ENCODE measurements around the gene BCS1L.

BCS1L gene

DNA sequence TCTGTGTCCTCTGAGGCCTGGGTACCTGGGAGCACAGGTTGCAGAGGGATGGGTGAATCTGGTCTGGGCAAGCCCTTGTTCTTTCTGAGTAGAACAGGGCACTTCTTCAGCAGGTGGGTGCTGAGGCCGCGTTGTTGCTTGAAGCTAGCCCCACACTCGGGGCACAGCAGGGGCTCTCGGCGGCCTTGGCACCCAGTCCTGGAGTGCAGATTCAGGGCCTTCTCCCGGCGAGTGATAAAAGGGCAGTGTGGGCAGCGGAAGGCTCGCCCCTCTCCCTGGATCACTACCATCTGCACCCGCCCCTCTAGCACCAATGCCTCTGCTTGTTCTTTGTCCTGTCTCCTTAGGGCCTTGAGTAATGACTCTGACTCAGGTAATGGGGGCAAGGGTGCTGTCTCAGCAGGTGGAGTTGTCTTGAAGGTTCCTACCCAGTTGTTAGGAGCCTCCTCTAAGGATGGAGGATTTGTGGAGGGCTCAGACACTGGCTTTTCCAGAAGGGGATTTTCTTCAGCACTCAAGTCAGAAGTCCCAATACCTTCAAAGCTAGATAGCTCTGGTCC lies 15.7 kb upstream of the BCS1L start:
- TF ChIP-seq, protein P1, sequence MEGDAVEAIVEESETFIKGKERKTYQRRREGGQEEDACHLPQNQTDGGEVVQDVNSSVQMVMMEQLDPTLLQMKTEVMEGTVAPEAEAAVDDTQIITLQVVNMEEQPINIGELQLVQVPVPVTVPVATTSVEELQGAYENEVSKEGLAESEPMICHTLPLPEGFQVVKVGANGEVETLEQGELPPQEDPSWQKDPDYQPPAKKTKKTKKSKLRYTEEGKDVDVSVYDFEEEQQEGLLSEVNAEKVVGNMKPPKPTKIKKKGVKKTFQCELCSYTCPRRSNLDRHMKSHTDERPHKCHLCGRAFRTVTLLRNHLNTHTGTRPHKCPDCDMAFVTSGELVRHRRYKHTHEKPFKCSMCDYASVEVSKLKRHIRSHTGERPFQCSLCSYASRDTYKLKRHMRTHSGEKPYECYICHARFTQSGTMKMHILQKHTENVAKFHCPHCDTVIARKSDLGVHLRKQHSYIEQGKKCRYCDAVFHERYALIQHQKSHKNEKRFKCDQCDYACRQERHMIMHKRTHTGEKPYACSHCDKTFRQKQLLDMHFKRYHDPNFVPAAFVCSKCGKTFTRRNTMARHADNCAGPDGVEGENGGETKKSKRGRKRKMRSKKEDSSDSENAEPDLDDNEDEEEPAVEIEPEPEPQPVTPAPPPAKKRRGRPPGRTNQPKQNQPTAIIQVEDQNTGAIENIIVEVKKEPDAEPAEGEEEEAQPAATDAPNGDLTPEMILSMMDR (IDR thresholded peaks at IDR 0.05), result no peak
- no peak for TF ChIP-seq ZFX (IDR thresholded peaks at IDR 0.05; ENCODE audit: borderline replicate concordance)
- no peak overlapping the region for H3K27ac ChIP-seq

DNA sequence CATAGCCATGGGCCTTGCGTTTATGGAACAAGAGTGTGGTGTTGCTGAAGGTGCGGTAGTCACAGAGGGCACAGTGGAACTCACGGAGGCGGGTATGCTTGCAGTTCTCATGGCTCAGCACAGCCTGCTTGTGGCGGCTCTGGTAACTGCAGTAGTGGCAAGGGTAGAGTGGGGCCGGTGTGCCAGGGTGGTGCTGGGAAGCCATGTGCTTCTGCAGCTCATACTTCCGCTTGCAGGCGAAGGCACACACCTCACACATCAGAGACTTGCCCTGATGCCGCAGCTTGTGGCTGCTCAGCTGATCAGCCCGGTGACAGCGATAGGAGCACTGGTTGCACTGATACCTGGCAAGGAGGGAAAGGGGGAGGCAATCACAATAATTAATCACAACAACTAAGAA lies 14.8 kb upstream of the BCS1L start:
- H3K27ac ChIP-seq, result no peak overlapping the region
- no peak for TF ChIP-seq ZFX (IDR thresholded peaks at IDR 0.05; ENCODE audit: borderline replicate concordance)
- TF ChIP-seq, protein P1 (IDR thresholded peaks at IDR 0.05), result no peak

DNA sequence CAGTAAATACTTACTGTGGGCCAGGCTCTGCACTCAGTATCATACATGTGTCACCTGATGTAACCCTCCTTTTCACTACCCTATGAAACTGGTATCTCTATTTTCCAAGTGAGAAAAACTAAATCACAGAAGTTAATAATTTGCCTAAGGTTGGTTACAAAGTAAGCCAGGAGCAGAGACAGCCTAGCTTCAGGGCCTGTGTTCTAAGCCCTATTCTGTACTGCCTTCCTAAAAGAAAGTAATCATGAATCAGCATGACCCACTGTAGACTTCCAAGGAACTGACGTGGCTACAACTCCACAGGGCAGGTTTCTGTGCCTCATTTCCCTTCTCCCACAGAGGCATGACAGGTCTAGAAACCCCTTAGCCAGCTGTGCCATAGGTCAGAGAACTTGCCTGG lies 14.4 kb upstream of the BCS1L start:
- no peak overlapping the region for H3K27ac ChIP-seq
- TF ChIP-seq ZFX (IDR thresholded peaks at IDR 0.05; ENCODE audit: borderline replicate concordance), result no peak
- TF ChIP-seq, protein P1 (IDR thresholded peaks at IDR 0.05), result no peak

DNA sequence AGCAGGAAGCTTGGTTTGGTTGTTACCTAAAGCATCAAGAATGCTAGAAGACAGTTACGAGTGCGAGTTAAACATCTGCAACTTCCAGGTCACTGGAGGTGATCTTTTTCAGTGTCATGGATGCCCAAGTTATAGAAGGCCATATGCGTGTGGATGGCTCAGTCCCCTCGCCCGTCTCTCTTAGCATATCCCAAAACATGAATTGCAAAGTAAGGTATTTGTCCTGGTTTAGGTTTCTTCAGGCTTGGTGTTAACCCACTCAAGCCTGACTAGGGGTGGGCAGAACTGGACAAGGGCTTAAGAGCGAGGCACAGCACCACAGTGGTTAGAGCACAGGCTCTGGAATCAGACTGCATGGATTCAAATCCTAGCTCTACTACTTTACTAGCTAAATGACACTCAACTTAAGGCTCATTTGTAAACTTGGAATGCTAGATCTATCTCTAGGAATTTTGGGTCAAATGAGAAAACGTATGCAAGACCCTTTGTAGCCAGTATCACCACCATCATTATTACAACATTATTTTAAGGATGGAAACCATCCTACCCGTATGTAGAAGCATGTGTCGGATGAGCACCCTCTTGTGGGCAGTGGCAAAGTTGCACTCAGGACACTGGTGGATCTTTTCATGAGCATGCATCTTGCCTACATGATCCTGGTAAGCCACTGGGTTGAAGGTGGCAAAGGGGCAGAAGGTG lies 11.2 kb upstream of the BCS1L start:
- no peak for TF ChIP-seq ZFX (IDR thresholded peaks at IDR 0.05; ENCODE audit: borderline replicate concordance)
- TF ChIP-seq, protein P1 (IDR thresholded peaks at IDR 0.05), result peak; percentile 89
- no peak overlapping the region for H3K27ac ChIP-seq

DNA sequence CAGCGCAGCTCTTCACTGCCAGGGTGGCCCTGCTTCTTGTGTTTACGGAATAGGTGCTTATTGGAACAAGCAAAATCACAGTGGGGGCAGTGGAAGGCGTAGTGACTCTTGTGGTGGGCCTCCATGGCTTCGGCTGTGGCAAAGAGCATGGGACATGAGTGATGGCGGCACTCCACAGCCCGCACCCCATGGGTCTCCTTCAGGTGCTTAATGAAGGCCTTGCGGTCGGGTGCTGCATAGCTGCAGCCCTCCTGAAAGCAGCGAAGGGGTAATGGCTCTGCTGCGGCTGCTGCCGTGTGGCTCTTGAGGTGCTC lies 10.7 kb upstream of the BCS1L start:
- H3K27ac ChIP-seq, result no peak overlapping the region
- TF ChIP-seq ZFX (IDR thresholded peaks at IDR 0.05; ENCODE audit: borderline replicate concordance), result no peak
- TF ChIP-seq, protein P1 (IDR thresholded peaks at IDR 0.05), result peak; percentile 60

DNA sequence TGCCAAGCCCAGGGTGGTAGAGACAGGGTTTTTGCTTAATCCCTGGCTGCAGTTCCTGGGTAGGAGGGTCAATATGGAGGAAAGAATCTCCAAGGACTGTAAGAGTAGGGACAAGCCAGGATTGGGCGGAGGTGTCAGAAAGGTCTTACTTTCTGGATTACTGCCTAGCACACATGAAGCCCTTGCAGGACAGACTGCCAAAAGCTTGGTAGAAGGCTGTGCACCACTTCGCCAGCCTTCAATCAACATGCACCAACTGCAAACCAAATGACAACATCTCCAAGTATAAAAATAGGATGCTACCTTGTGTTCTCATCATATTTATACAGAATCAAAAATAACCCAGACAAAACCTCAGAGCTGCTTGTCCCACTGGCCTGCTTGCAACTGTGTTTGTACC lies 3.7 kb upstream of the BCS1L start:
- TF ChIP-seq, protein P1 (IDR thresholded peaks at IDR 0.05), result no peak
- TF ChIP-seq ZFX (IDR thresholded peaks at IDR 0.05; ENCODE audit: borderline replicate concordance), result no peak
- no peak overlapping the region for H3K27ac ChIP-seq

DNA sequence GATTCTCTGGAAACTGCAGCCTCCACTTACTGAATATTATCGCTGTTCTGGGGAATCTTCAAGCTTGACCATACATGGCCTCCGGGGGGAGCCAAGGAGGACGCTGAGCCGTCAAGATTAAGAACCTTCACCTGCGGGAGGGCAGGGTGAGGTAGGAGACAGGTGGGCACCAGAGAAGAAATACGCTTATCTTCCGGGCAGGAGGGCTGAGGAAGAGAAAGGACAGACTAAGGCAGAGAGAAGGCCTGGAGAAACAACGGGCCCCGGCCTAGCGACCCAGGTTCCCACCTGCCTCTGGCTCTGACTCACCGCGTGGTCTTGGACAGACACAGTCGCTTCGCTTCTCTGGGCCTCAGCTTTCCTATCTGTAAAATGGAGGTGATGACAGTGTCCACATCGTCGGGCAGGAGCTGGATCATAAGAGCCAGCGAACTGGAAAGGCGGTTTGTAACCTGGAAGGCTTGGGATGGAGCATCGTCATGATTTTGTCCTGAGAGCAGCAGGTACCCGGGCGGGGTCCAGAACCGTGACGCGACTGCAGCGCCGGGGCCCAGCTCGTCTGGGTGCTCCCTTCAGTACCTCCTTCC lies 719 bp upstream of the BCS1L start:
- TF ChIP-seq ZFX (IDR thresholded peaks at IDR 0.05; ENCODE audit: borderline replicate concordance), result no peak
- TF ChIP-seq, protein P1 (IDR thresholded peaks at IDR 0.05), result peak; percentile 77
- H3K27ac ChIP-seq, result peak overlapping the region; percentile 71

Data from 22Rv1 (cell line).